Esophagus muscularis mucosa (tissue), 4 donors: Measurements from ENCODE around the gene RETN. TPM values are rescaled to one million over a fixed set of nuclear protein-coding genes. Genes with fewer than 3 reads are reported as not detected.

Experiments
- DNase-seq: peaks from one replicate; pipeline ENCODE4 v3.0.0-alpha.2; 2017; ENCODE audit errors: extremely low spot score
- H3K27ac ChIP-seq, 4 donors: fragments of 200-600 bp; sonication (generic); replicated peaks in 1 of 4; 1 replicate in 3 of 4; 2 replicates in 1 of 4; pipeline ENCODE4 v1.5.1; 2016 to 2019; ENCODE audit warnings: mild to moderate bottlenecking in 1 of 4
- H3K27me3 ChIP-seq, 4 donors: fragments of 200-600 bp; sonication (generic); one replicate each; pipeline versions ENCODE4 v1.5.1 to v1.6.0; 2016 to 2019
- H3K36me3 ChIP-seq, 4 donors: fragments of 200-600 bp; sonication (generic); one replicate each; pipeline ENCODE4 v1.5.1; 2016 to 2019
- H3K4me1 ChIP-seq, 4 donors: fragments of 200-600 bp; sonication (generic); one replicate each; pipeline ENCODE4 v1.5.1; 2016 to 2019
- H3K4me3 ChIP-seq, 4 donors: fragments of 200-600 bp; sonication (generic); 1 replicate in 2 of 4; 2 replicates in 2 of 4; pipeline ENCODE4 v1.5.1; 2016 to 2019; ENCODE audit warnings: mild to moderate bottlenecking in 4 of 4, moderate library complexity in 1 of 4
- H3K9me3 ChIP-seq, 4 donors: fragments of 200-600 bp; sonication (generic); 1 replicate in 3 of 4; 2 replicates in 1 of 4; pipeline ENCODE4 v1.5.1; 2016 to 2019
- CTCF ChIP-seq, 3 experiments: fragments of 200-600 bp in 2 of 3; fragments of 450-650 bp in 1 of 3; sonication (generic) in 2 of 3; IDR thresholded peaks; one replicate each; pipeline ENCODE4 v1.5.1; 2017 to 2019; ENCODE audit warnings: antibody characterized with exemption in 3 of 3, mild to moderate bottlenecking in 2 of 3, moderate library complexity in 1 of 3
- EP300 ChIP-seq: sonication (generic); formaldehyde crosslinking; IDR thresholded peaks from one replicate; pipeline ENCODE4 v1.6.1; 2017; ENCODE audit warnings: antibody characterized with exemption
- POLR2A ChIP-seq: fragments of 450-650 bp; IDR thresholded peaks from one replicate; pipeline ENCODE4 v1.6.1; 2017; ENCODE audit warnings: antibody characterized with exemption, moderate library complexity, mild to moderate bottlenecking, low read depth
- POLR2AphosphoS5 ChIP-seq, 2 donors: sonication (generic); formaldehyde crosslinking; IDR thresholded peaks; one replicate each; pipeline ENCODE4 v1.6.1; 2017; ENCODE audit warnings: antibody characterized with exemption in 2 of 2
- WGBS: methylation state at CpG from one replicate; pipeline ENCODE4 v1.1.5; 2018; 5-methylcytosine and 5-hydroxymethylcytosine counted together
- intact Hi-C: fragments of 100-400 bp; cut with DNase I; formaldehyde crosslinking; loops from one replicate; pipeline ENCODE4 v1.15.1; 2023
- total RNA-seq, 4 donors: library from RNA; depleted of rRNA; stranded (reverse); fragments of >200 nt; gene quantifications; one replicate each; pipeline versions ENCODE4 v1.1.0 to v1.2.1, GENCODE V29; 2016

Gene RETN
- total RNA-seq, 4 donors from 2014 or later, result 1.3 TPM; not detected in 3

- no peak for DNase-seq
- Histone ChIP-seq H3K4me1 (no peaks in the 10 kb centered on the region), H3K9me3 (no peaks in the 10 kb centered on the region), H3K36me3 (no peaks in the 10 kb centered on the region), H3K27ac (no peak overlapping the region), H3K27me3 (peaks cover 0 to 45% (median 2%) of the 10 kb centered on the region in 4 donors), H3K4me3 (no peak overlapping the region)
- intact Hi-C loops, result no loop called here
- TF ChIP-seq POLR2A (no peak), POLR2AphosphoS5 (IDR thresholded peaks at IDR 0.05) (no peak), CTCF (IDR thresholded peaks at IDR 0.05) (no peak), EP300 (no peak)
- 81% methylated on average over 8 of the region's 8 CpGs for WGBS
Observed at GRCh38 chr19:7690779-7691258, 22.0 kb downstream of the RETN start.

DNA sequence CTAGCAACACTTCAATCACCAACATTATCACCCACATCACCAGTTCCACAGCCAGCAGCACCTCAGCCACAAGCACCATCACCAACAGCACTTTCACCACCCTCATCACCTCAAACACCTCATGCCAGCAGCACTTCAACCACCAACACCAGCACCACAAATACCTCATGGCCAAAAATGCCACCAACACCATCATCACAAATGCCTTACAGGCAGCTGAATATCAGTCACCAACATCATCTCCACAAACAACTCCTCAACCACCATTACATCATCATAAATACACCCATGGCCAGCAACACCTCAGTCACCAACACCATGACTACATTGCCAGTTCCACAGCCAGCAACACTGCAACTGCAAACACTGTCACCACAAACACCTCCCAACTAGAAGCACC, 22.6 kb downstream of the RETN start:
- intact Hi-C loops, result no loop called here
- peaks cover 0 to 50% (median 2%) of the 10 kb centered on the region in 4 donors for H3K27me3 ChIP-seq

DNA sequence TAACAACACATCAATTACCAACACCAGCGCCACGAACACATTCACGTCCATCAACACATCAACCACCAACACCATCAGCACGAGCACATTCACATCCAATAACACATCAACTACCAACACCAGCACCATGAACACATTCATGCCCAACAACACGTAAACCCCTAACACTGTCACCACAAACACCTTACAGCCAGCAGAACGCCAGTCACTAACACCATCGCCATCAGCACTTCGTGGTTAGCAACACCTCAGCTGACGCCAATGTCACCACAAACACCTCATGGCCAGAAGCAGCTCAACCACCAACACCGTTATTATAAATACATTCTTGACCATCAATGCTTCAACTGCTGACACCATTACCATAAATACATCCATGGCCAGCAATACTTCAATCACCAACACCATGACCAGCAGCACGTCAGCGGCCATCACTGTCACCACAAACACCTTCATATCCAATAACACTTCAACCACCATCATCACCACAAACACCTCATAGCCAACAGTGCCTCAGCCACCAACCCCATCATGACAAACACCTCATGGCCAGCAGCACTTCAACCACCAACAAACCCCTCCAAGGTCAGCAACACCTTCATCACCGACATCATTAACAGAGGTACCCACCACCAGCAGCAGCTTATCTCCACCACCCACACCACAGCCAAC, 23.7 kb downstream of the RETN start:
- intact Hi-C loops, result no loop called here
- Histone ChIP-seq H3K9me3 (no peaks in the 10 kb centered on the region), H3K4me3 (no peak overlapping the region), H3K27me3 (peaks cover 0 to 60% (median 8%) of the 10 kb centered on the region in 4 donors), H3K4me1 (no peaks in the 10 kb centered on the region), H3K27ac (no peak overlapping the region), H3K36me3 (no peaks in the 10 kb centered on the region)
- TF ChIP-seq POLR2AphosphoS5 (IDR thresholded peaks at IDR 0.05) (no peak), CTCF (IDR thresholded peaks at IDR 0.05) (no peak), POLR2A (no peak), EP300 (no peak)
- 72% methylated on average over 13 of the region's 13 CpGs for WGBS
- no peak for DNase-seq

More for the DNA sequence above, 22.6 kb downstream of the RETN start:
- Histone ChIP-seq H3K36me3 (no peaks in the 10 kb centered on the region), H3K4me1 (no peaks in the 10 kb centered on the region), H3K9me3 (no peaks in the 10 kb centered on the region), H3K4me3 (no peak overlapping the region), H3K27ac (no peak overlapping the region)
- DNase-seq, result no peak
- TF ChIP-seq CTCF (IDR thresholded peaks at IDR 0.05) (no peak), EP300 (no peak), POLR2A (no peak), POLR2AphosphoS5 (IDR thresholded peaks at IDR 0.05) (no peak)

DNA sequence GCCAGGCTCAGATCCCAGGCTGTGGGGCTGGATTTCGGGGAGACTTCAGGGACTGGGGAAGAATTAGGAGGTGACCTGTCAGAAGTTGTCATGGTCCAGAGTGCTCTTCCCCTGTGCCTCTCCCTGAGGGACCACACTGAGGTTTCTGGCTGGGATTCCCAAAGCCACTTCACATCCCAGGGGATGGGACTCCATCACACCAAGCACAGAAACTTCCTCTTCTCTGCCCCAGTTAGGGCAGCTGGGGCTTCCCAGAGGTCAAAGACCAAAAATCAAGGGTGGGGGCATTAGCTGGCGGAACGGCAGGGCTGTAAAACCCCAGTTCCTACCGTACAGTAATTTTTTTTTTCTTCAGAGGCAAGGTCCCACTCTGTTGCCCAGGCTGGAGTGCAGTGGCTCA, 25.6 kb downstream of the RETN start:
- DNase-seq, result no peak
- intact Hi-C loops, result no loop called here
- no peaks in the 10 kb centered on the region for H3K9me3 ChIP-seq
- H3K4me1 ChIP-seq, result no peaks in the 10 kb centered on the region
- H3K36me3 ChIP-seq, result no peaks in the 10 kb centered on the region
- no peak overlapping the region for H3K27ac ChIP-seq
- H3K27me3 ChIP-seq, result peaks cover 0 to 72% (median 12%) of the 10 kb centered on the region in 4 donors
- 66% methylated on average over 4 of the region's 4 CpGs for WGBS
- TF ChIP-seq POLR2A, result no peak
- TF ChIP-seq CTCF (IDR thresholded peaks at IDR 0.05), result no peak
- TF ChIP-seq EP300, result no peak
- no peak for TF ChIP-seq POLR2AphosphoS5 (IDR thresholded peaks at IDR 0.05)
- H3K4me3 ChIP-seq, result no peak overlapping the region
